GM18867 (cell line): ENCODE data around the gene ZNF550.
A peak's percentile ranks its signal among the peaks of the same experiment; 100 is the strongest.

Experiments used
- ATAC-seq: cut with Tn5 transposase; IDR thresholded peaks from one replicate; pipeline ENCODE4 v1.9.1; 2021; ENCODE audit warnings: mild to moderate bottlenecking, moderate library complexity; ENCODE audit not compliant: unreplicated experiment

ZNF550 gene

GRCh38 chr19:57559404-57560025, at the start of gene ZNF550:
Gene ZNF550 (minus strand): TSS chr19:57559863. CDS start chr19:57559682, 181 bp downstream.
- ATAC-seq, result peak; percentile 95

DNA sequence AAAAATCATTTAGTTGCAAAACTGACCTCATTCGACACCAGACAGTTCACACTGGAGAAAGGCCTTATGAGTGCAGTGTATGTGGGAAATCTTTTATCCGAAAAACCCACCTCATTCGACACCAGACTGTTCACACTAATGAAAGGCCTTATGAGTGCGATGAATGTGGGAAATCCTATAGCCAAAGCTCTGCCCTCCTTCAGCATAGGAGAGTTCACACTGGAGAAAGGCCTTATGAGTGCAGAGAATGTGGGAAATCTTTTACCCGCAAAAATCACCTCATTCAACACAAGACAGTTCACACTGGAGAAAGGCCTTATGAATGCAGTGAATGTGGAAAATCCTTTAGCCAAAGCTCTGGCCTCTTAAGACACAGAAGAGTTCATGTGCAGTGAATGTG, 47.3 kb upstream of the ZNF550 start:
- no peak for ATAC-seq

- ATAC-seq, result peak; percentile 95
These were observed 40.2 kb upstream of the ZNF550 start, which contains the start of gene ZNF530 for GRCh38 chr19:57599761-57600383. Gene ZNF530 (plus strand): TSS chr19:57599885. CDS start chr19:57604346, 4,461 bp downstream.

GRCh38 chr19:57599377-57599760, 39.7 kb upstream of the ZNF550 start:
- ATAC-seq, result peak; percentile 35

DNA sequence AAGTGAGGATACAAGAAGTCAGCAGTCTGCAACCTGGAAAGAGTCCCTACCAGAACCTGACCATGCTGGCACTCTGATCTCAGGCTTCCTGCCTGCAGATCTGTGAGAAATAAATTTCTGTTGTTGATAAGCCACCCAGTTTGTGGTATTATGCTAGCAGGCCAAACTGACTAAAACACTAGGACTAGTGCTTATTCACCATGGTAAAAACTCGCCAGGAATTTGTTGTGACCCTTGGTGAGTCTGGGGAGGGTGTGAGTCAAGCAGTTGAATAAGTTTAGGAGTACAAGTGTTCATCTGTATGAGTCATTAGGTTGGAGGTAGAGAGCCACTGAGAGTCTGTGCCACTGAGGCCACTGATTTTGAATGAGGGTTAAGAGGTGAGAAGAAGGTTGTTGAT, 27.9 kb upstream of the ZNF550 start:
- no peak for ATAC-seq

- ATAC-seq, result no peak
These were observed 24.1 kb upstream of the ZNF550 start, which contains the start of gene ZIK1 for GRCh38 chr19:57583521-57584416. Gene ZIK1 (plus strand): TSS chr19:57584145. CDS start chr19:57584357, 212 bp downstream.

DNA sequence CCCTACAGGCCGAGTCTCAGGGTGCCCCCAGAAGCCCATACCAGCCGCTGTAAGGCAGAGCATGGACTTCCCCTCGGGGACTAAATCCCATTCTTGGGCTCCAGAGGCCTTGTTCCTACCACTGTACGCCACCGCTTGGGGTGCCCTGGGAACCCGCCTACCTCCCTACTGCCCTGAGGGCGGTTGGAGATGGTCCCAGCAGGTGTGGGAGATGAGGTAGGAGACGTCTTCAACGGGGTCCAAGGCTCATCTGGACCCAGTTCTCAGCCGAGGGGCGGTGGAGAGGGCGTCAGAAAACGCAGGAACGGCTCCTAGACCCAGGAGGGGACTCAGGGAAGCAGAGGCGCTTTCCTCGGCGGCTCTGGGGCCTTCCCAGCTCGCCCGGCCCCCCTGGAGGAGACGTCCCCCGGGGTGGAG, 23.4 kb upstream of the ZNF550 start:
- ATAC-seq, result no peak

GRCh38 chr19:57578487-57579205, 19.0 kb upstream of the ZNF550 start, which contains the start of gene ZNF416:
Gene ZNF416 (minus strand): TSS chr19:57578911. CDS start chr19:57578704, 207 bp downstream.
- ATAC-seq, result peak; percentile 96

GRCh38 chr19:57576661-57577060, 17.0 kb upstream of the ZNF550 start:
- ATAC-seq, result no peak

DNA sequence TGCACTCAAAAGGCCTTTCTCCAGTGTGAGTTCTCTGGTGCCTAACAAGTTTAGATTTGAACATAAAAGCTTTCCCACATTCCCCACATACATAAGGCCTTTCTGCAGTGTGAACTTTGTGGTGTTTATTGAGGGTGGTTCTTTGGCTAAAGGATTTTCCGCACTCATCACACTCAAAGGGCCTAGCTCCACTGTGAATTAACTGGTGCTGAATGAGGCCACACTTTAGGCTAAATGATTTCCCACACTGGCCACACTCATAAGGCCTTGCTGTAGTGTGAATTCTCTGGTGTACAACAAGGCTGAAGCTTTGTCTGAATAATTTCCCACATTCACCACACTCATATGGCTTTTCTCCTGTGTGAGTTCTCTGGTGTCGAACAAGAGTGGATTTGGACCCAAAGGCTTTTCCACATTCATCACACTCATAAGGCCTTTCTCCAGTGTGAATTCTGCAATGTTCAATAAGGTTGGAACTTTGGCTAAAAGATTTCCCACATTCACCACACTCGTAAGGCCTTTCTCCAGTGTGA, 12.8 kb upstream of the ZNF550 start:
- no peak for ATAC-seq

DNA sequence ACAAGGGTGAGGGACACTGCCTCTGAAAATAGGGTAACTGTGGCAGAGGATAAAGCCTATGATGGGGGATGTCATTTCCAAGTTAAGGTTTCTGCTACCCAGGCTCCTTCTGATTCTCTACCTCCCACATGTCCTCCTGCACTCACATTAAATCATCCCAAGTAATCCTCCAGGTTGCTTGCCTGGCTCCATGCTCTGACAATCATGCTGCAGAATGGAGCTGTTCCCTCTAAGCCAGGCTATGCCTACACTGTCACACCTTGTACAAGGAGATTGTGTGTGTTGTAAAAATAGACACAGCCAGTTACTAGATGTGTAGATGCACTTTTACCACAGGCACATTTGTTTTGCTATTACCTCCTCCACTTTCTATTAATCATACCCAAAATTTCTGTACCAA, 11.0 kb upstream of the ZNF550 start:
- no peak for ATAC-seq

GRCh38 chr19:57566396-57567265, 7.0 kb upstream of the ZNF550 start:
- no peak for ATAC-seq

- ATAC-seq, result no peak
These were observed 3.9 kb upstream of the ZNF550 start for GRCh38 chr19:57563547-57563946.

DNA sequence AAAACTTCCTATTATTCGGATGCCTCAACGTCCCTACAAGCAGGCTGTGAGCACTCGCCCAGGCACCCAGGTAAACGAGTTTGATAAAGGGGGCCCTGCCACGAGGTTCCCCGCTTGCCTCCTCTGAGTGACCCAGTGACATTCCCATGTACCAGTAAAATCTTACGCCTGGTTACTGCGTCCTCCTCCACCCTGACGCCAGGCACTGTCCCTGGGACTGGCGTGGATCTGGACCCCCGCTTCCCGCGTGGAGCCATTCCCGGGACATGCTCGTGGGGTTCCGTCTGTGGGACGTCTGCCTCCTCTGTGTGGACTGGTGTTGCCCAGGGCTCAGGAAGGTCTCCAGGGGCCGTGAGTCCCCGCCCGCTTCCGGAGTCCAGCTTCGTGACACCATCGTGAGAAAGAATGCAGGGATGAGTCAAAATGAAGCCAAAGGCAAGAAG, 407 bp upstream of the ZNF550 start:
- ATAC-seq, result no peak

DNA sequence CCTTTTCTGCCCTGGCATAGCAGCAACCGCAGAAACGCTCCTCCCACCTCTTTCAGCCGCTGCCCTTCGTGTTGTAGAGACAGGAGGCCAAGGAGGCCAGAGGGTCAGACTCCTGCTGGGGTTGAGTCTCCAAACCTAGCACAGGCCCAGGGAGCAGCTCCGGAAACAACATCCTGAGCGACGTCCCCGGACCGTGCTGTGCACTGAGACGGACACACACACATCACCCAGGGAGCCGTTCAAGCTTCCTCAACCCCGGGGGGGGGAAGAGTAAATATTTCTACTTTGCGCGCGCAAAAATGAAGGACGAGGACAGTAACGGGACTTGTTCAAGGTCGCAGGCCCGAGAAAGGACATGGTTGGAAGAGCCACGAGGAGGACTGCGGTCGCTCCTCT, 657 bp downstream of the ZNF550 start:
- ATAC-seq, result no peak

GRCh38 chr19:57558525-57558924, 1.1 kb downstream of the ZNF550 start:
- no peak for ATAC-seq

DNA sequence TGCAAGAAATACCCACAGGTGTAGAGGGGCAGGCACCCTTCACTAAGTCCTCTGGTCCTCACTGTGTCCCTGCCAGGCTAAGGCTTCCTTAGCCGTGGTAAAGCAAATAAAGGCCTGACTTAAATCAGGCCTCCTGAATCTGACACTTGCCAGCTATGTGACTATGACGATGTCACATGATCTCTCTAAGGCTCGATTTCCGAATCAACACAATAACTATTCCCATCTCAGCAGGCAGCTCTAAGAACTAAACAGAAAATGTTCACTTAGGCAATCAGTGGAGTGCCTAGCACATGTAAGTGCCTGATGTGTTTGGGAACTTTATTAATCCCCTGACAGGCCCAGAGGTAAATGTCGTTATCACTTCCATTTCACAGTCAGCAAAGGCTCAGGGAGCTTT, 2.0 kb downstream of the ZNF550 start:
- ATAC-seq, result no peak

DNA sequence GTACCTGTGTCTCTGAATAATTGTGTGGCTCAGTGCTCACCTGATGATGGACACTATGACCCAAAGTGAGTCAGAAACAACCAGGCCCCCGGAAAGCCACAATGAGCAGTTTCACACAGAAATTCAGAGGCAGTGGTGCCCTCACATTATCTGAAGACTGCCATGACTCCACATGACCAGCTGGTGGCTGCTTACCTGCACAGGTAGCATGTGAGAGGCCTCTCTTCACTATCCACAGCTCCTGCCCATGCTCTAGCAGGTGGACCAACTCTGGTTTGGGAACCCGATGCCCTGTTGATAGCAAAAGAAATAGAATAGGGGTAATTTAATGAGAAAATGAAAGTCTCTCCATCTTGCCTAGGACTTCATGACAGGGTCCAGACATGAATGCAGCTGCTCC, 7.2 kb downstream of the ZNF550 start:
- ATAC-seq, result no peak

DNA sequence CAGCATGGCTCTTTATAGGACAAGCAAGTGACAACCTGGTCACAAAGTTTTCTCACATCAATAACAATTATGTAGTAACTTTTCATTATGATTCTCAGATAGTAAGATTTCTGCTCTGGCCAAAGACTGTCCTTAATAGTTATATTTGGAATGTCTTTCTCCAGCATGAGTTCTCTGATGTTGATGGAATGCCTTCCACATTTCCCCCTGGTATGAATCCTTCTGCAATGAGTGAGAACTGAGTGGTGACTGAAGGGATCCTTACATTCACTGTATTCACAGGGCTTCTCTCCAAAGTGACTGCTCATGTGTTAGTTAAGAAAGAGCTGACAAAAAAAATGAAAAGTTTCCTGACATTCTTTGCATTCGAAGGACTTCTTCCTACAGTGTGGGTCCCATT, 13.2 kb downstream of the ZNF550 start:
- no peak for ATAC-seq
